Measurements from ENCODE around the gene NBPF11.
"Not testable (repeated sequence)": the region's sequence is repeated elsewhere in the genome, so short reads cannot be mapped to it uniquely, and the experiment has no call there.

Gene NBPF11

DNA sequence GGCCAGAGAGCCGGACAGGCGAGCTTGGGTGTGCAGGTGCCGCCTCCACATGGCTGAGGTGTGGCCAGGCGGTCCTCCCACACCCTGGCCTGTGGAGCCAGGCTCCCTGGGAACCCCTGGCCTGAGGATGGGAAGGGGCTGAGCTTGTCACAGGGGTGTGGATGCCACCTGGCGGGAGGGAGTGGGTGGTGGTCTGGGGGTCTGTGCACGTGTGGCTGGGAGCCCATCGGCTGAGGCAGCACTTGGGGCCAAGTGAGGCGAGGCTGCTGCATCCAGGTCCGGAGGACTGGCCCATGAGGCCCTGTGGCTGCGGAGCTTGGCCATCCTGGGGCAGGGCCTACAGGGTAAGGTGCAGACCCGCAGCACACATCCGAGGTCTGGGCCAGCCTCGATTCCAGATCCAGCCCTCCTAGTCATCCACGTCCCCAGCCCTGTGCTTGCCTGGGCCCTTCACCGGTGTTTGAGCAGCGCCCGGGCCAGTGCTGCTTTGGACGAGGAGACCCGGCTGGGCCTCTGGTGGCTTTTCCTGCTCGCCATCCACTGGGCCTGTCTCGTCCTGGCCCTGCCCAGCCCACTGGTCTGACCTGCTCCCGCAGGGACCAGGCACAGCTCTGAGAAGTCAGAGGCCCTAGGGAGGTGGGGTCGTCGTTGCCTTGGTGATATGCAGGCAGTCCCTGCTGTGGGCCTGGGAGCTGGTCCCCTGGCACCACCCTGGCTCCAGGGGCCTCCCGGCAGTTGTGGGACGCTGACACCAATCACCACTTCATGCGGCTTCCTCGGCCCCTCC lies 4.8 kb downstream of the NBPF11 start:
- DNase-seq (ENCODE audit: low spot score); in situ Hi-C loops (cut with MboI; ENCODE audit: low sequenced_read_pairs, unreplicated experiment): not testable (repeated sequence)

DNA sequence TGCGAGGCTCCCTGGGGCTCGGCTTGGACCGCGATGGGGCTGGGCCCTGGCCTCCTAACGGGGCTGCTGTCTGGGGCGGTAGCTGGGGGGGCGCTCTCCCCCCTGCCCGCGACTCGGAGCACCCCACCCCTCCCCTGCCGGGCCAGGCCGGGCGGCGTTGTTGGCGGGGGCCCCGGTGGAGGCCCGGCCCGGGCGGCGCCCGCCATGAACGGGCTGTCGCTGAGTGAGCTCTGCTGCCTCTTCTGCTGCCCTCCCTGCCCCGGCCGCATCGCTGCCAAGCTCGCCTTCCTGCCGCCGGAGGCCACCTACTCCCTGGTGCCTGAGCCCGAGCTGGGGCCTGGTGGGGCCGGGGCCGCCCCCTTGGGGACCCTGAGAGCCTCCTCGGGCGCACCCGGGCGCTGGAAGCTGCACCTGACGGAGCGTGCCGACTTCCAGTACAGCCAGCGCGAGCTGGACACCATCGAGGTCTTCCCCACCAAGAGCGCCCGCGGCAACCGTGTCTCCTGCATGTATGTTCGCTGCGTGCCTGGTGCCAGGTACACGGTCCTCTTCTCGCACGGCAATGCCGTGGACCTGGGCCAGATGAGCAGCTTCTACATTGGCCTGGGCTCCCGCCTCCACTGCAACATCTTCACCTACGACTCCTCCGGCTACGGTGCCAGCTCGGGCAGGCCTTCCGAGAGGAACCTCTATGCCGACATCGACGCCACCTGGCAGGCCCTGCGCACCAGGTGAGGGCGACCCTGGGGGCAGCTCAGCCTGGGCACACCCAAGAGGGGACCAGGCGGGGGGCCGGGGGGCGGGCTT lies 5.7 kb downstream of the NBPF11 start:
- DNase-seq (ENCODE audit: low spot score); in situ Hi-C loops (cut with MboI; ENCODE audit: low sequenced_read_pairs, unreplicated experiment): not testable (repeated sequence)

DNA sequence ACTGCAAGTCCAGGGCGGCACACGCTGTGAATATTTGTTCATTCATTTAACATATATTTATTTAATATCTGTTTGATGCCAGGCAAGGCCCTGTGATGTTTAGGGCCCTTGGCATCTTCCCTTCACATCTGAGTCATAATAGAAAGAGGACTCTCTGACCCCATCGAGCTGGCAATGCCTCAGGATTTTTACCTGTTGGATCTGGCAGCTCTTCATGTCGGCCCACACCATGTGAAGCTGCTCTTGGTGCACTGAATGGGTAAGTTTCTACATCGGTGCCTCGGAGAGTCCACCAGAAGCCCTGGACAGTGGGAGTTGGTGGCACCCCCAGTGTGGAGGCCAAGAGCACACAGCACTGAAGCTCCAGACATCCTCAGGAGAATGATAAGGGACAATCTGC lies 8.9 kb downstream of the NBPF11 start:
- in situ Hi-C loops (cut with MboI; ENCODE audit: low sequenced_read_pairs, unreplicated experiment); DNase-seq (ENCODE audit: low spot score): not testable (repeated sequence)

DNA sequence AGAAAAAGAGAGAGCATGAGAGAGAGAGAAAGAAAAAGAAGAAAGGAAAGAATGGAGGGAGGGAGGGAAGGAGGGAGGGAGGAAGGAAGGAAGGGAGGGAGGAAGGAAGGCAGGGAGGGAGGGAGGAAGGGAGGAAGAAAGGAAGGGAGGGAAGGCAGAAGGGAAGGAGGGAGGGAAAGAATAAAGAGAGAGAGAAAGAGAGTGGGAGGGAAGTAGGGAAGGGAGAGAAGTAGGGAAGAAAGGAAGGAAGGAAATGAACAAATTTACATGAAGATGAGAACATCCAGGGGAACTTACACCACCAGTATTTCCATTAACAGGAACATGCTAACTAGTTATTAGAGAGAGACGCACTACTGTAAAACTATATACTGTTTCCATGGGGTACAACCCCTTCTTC lies 10.1 kb downstream of the NBPF11 start:
- DNase-seq (ENCODE audit: low spot score); in situ Hi-C loops (cut with MboI; ENCODE audit: low sequenced_read_pairs, unreplicated experiment): not testable (repeated sequence)

DNA sequence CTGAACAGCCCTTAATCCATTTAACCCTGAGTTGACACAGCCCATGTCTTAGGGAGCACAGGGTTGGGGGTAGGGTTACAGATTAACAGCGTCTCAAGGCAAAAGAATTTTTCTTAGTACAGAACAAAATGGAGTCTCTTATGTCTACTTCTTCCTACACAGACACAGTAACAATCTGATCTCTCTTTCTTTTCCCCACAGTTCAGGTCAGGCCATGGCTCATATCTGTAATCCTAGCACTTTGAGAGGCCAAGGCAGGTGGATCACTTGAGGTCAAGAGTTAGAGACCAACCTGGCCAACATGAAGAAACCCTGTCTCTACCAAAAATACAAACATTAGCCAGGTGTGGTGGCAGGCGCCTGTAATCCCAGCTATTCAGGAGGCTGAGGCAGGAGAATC lies 13.5 kb downstream of the NBPF11 start:
- DNase-seq (ENCODE audit: low spot score); in situ Hi-C loops (cut with MboI; ENCODE audit: low sequenced_read_pairs, unreplicated experiment): not testable (repeated sequence)

DNA sequence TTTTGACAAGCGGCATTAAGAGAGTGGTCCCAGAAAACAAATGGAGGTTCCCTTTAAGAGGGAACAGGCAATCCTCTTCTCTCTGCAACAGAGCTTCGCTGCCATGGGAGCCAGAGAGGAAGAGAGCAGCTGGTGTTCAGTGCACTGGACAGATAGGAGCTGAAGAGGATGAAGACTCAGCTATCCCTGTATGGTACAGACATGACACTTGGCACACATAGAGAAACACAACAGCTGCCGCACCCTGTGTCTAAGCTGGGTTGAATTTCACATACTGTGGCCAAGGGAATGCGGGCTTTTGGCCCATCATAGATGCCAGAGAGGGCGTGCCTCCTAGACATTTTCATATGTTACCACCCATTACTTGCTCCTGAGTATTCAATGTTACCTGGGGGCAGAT lies 29.7 kb downstream of the NBPF11 start:
- in situ Hi-C loops (cut with MboI; ENCODE audit: low sequenced_read_pairs, unreplicated experiment); DNase-seq (ENCODE audit: low spot score): not testable (repeated sequence)

DNA sequence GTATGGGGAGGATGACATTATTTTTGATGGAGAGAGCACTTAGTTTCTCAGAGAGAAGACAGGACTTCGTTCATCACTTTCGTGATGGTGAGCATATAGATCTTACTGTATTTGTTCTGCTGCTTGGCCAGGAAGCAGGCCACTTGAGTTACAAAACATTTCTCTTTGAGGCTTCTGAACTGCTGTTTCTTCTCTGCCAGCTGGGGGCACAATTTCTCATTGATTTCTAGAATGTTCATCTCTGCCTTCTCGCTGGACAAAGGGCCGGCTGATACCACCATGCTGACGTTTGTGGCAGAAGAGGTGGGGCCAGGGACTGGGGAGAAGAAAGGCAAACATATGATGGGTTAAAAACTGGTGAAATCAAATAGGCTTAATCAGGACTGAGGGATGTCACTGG lies 31.7 kb downstream of the NBPF11 start:
- in situ Hi-C loops (cut with MboI; ENCODE audit: low sequenced_read_pairs, unreplicated experiment); DNase-seq (ENCODE audit: low spot score): not testable (repeated sequence)

DNA sequence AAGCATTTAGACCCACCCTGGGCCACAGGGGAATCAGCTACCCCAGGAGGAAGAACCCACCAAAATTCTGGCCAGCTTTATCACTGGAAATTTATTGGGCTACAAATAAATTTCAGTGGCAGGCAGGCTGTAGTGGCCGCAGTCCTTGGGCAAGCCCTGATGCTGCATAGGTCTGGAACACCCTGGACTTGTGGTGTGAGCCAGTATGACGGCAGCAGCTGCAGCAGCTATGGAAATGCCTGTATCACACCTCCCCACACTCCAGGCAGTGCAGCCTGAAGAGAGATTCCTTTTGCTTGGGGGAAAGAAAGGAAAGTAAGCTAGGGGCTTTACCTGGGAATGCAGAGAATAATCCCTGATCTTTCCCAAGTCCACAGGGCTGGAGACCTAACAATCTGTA lies 56.3 kb downstream of the NBPF11 start:
- DNase-seq (ENCODE audit: low spot score); in situ Hi-C loops (cut with MboI; ENCODE audit: low sequenced_read_pairs, unreplicated experiment): not testable (repeated sequence)

DNA sequence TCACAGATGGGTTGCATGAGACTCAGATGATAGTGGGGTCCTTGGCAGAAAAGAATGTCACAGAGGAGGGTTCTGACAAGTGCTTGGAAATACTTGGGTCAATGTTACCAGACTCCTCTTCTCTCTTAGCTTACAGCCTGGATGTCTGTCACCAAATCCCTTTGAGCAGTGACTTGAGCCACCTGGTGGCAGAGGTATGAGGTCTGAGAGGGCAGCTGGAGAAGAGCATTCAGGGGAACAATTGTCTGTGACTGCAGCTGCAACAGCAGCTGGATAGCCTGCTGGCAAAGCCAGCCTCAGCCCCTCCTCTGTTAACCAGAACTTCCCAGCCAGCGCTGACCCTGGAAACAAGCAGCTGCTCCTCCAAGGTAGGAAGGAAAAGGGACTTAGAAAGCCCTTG lies 65.9 kb downstream of the NBPF11 start:
- in situ Hi-C loops (cut with MboI; ENCODE audit: low sequenced_read_pairs, unreplicated experiment) = not testable (repeated sequence)

DNA sequence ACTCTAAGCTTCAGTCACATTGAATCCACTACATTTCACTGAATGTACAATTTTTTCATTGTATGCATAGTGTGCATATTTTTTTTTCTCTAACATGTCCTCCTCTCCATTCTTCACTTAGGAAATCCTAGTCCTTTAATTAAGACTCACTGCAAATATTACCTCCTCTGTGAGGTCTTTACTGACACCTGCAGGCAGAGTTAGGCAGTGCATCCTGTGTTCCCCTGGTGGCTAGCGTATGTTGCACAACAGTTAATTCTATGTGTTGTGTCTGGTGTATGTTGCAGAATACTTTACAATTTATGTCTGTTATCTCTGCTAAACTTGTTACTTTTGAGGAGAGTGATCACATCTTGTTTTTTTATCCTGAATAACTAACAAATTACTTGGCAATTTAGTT lies 70.9 kb downstream of the NBPF11 start:
- in situ Hi-C loops (cut with MboI; ENCODE audit: low sequenced_read_pairs, unreplicated experiment); DNase-seq (ENCODE audit: low spot score): not testable (repeated sequence)

More for the DNA sequence above, 65.9 kb downstream of the NBPF11 start:
- not testable (repeated sequence) for DNase-seq (ENCODE audit: low spot score)

DNA sequence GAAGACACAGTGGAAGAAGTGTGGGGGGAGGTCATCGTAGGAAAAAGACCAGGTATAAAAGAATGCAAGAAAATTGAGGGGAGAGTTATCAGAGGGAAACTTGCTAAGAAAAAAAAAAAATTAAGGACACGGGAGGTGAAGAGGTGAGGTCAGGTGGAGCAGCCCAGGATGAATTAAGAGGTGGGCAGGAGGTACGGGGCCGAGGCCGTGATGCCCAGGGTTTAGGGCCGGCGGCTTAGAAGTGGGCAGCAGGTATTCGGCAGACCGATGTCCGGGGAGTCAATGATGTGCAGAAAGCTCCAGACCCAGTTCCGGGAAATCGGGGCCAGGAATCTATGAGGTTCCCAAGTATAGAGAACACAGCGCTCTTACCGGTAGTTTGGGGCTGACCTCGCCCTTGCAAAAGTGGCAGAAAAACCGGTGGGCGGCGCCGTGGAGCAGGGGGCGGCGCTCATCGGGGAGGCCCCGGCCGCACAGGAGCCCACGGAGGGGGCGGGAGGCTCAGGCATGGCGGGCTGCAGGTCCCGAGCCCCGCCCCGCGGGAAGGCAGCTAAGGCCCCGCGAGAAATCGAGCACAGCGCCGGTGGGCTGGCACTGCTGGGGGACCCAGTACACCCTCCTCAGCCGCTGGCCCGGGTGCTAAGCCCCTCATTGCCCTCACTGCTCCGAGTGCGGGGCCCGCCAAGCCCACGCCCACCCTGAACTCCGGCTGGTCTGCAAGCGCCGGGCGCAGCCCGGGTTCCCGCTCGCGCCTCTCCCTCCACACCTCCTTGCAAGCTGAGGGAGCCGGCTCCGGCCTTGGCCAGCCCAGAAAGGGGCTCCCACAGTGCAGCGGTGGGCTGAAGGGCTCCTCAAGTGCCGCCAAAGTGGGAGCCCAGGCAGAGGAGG lies 73.2 kb downstream of the NBPF11 start:
- DNase-seq (ENCODE audit: low spot score); in situ Hi-C loops (cut with MboI; ENCODE audit: low sequenced_read_pairs, unreplicated experiment): not testable (repeated sequence)

DNA sequence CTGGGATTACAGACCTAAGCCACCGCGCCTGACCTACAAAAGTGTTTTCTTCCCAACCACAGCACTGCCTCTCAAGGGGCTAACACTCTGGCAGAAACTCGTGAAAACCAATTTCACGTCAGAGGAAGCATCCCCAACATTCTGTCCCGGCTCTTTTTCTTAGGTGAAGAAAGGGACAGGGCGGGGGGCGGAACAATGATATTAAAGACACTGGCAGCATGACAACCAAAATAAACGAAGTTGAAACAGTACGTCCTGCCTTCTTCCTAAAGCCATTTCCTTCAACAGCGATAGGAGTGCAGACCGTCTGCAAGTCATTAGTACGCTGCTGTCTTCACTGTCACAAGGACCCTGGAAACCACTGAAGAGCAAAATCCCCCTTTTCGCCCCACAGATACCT lies 74.0 kb downstream of the NBPF11 start:
- in situ Hi-C loops (cut with MboI; ENCODE audit: low sequenced_read_pairs, unreplicated experiment); DNase-seq (ENCODE audit: low spot score): not testable (repeated sequence)

DNA sequence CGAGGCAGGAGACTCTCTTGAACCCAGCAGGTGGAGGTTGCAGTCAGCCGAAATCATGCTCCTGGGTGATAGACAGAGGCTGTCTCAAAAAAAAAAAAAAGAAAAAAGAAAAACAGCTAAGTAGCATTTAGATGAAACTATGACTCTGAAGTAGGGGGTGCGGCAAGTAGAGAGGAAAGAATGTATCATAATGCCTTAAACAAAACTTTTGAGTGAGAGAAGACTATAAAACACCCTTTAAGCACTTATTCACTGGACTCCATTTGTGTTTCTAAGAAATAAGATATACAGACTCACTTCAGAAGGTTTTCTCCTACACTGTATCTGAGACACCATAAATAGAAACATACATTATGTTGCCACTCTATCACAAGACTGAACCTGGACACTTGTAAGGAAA lies 74.6 kb downstream of the NBPF11 start:
- DNase-seq (ENCODE audit: low spot score); in situ Hi-C loops (cut with MboI; ENCODE audit: low sequenced_read_pairs, unreplicated experiment): not testable (repeated sequence)

DNA sequence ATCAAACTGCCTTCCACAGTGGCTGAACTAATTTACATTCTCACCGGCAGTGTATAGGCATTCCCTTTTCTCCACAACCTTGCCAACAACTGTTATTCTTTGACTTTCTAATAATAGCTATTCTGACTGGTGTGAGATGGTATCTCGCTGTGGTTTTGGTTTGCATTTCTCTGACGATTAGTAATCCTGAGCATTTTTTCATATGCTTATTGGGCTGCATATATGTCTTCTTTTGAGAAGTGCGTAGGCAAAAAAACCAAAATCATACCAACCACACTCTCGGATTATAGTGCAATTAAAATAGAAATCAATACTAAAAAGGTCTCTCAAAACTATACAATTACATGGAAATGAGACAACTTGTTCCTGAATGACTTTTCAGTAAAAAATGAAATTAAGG lies 78.7 kb downstream of the NBPF11 start:
- in situ Hi-C loops (cut with MboI; ENCODE audit: low sequenced_read_pairs, unreplicated experiment); DNase-seq (ENCODE audit: low spot score): not testable (repeated sequence)

DNA sequence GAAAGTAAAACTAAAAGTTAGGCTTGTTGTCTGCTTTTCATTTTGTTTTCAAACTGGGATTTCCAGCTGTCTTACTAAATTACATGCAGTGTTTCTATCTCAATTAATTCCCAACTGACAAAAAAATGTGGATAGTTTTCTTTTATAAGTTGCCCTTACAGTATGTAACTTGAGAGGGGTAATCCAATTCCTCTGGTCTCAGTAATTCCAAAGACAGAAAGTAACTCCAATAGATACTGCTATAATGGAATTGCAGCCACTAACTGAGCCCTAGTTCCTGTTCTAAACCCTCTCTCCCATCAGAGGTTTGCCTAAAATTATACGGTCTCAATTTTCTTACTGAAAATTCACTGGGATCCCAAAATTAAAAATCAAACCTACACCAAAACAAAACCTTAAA lies 83.5 kb downstream of the NBPF11 start:
- DNase-seq (ENCODE audit: low spot score); in situ Hi-C loops (cut with MboI; ENCODE audit: low sequenced_read_pairs, unreplicated experiment): not testable (repeated sequence)

DNA sequence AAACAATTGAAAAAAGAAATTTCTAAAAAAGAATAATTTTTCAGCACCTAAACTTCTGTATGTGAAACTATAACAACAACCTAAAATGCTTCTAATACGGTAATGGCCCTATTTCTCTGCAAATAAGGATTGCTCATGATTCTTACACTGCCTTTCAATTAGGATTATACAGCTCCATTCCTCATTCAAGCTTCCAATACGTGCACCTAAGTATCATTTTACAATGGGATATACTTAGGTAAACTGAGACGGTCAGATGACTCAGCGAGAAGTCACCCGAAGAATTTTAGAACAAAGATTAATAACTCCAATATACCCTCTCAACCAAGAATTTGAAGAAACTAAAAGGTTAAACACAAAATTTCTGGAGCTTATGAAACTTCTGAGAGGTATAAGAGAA lies 83.9 kb downstream of the NBPF11 start:
- DNase-seq (ENCODE audit: low spot score); in situ Hi-C loops (cut with MboI; ENCODE audit: low sequenced_read_pairs, unreplicated experiment): not testable (repeated sequence)

DNA sequence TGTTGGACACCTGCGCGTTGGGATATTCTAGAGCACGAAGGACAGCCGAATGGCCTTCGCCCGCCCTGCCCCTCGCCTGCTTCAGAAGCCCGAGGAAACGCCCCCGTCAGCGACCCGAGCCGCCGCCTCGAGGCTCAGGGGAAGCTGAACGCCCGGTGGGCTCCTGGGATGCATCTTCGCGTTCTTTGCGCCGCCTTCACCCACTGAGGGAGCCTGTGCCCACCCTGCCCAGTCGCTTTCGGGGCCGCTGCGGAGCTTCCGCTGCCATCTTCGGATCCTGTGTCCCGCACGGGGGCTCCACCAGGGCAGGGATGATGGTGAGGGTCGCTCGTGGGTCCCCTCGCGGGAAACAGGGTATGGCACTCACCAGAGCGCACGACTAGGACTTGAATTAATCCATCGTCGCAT lies 91.8 kb downstream of the NBPF11 start:
- DNase-seq (ENCODE audit: low spot score); in situ Hi-C loops (cut with MboI; ENCODE audit: low sequenced_read_pairs, unreplicated experiment): not testable (repeated sequence)

DNA sequence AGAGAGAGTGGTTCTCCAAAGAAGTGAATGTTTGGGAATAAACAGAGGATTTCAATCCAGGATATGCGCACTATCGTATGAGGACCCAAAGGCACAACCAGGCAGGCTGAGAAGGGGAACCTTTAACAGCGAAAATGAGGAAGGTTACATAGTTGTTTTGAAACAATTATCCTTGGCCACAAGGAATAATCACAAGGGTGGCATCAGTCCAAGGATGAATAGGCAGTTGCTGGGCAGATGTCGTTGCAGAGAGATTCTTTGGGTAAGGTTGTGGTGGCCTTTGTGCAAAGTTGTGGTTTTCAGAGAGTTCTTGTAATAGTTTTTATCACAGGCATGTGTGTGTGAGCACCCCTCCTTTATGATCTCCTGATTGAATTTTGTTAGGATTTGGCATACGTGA lies 94.7 kb downstream of the NBPF11 start:
- DNase-seq (ENCODE audit: low spot score); in situ Hi-C loops (cut with MboI; ENCODE audit: low sequenced_read_pairs, unreplicated experiment): not testable (repeated sequence)
